H1 (cell line): ENCODE data around the gene TEX44. TPM values are rescaled to one million over a fixed set of nuclear protein-coding genes. Genes with fewer than 3 reads are reported as not detected.

Source experiments
- CTCF ChIA-PET: fragments of 300-600 bp; sonication (Branson Sonifier 250); formaldehyde crosslinking; loops from one replicate; lab custom pipeline; 2021; ENCODE audit not compliant: partially characterized antibody; lab: Charles Lee
- POLR2A ChIA-PET: fragments of 300-600 bp; sonication (Branson Sonifier 250); formaldehyde crosslinking; loops from one replicate; lab custom pipeline; 2021; ENCODE audit warnings: inconsistent platforms; ENCODE audit not compliant: partially characterized antibody; lab: Charles Lee
- DNase-seq, 2 experiments: peaks; one replicate each; pipeline versions ENCODE4 v3.0.0 to v3.0.0-alpha.2; 2010 to 2022; ENCODE audit warnings: low spot score in 2 of 2, low read depth in 1 of 2, mixed read lengths in 1 of 2
- FAIRE-seq: peaks from 2 replicates; lab custom pipeline; 2011; peaks lifted over from hg19 to GRCh38; lab: Jason Lieb, UNC
- H2AFZ ChIP-seq: 2 replicates; pipeline ENCODE4 v1.8.1; 2012; ENCODE audit warnings: low read length, inconsistent platforms
- H2AK5ac ChIP-seq: 2 replicates; pipeline ENCODE4 v1.6.1; 2013; ENCODE audit warnings: low read depth, low read length
- H2BK120ac ChIP-seq: replicated peaks from 2 replicates; pipeline ENCODE3; 2013; ENCODE audit warnings: low read depth, low read length, inconsistent platforms
- H2BK12ac ChIP-seq: 2 replicates; pipeline ENCODE4 v1.6.1; 2013; ENCODE audit warnings: low read depth, low read length
- H2BK15ac ChIP-seq: 2 replicates; pipeline ENCODE4 v1.6.1; 2013; ENCODE audit warnings: low read length
- H2BK20ac ChIP-seq: 2 replicates; pipeline ENCODE4 v1.6.1; 2013; ENCODE audit warnings: low read length
- H2BK5ac ChIP-seq: 2 replicates; pipeline ENCODE4 v1.6.1; 2013; ENCODE audit warnings: low read depth, low read length
- H3K14ac ChIP-seq: 2 replicates; pipeline ENCODE4 v1.6.1; 2013; ENCODE audit warnings: inconsistent platforms; ENCODE audit not compliant: insufficient read length
- H3K18ac ChIP-seq: 2 replicates; pipeline ENCODE4 v1.6.1; 2013; ENCODE audit warnings: low read length; ENCODE audit errors: extremely low read depth
- H3K23ac ChIP-seq: 2 replicates; pipeline ENCODE4 v1.6.1; 2013; ENCODE audit warnings: inconsistent platforms; ENCODE audit not compliant: insufficient read length
- H3K23me2 ChIP-seq: 2 replicates; pipeline ENCODE4 v1.6.1; 2013; ENCODE audit warnings: low read depth, low read length
- H3K27ac ChIP-seq: 2 replicates; pipeline ENCODE4 v1.6.1; 2011; ENCODE audit warnings: low read depth, low read length, inconsistent platforms
- H3K27me3 ChIP-seq, 4 experiments: replicated peaks in 1 of 4; 1 replicate in 1 of 4; 2 replicates in 3 of 4; pipeline versions ENCODE4 v1.6.1 to v1.8.1; 2011 to 2013; ENCODE audit warnings: low read length in 3 of 4, mild to moderate bottlenecking in 3 of 4, inconsistent platforms in 2 of 4, mixed read lengths in 2 of 4, moderate library complexity in 1 of 4; ENCODE audit not compliant: control insufficient read depth in 3 of 4, insufficient read depth in 3 of 4; ENCODE audit errors: extremely low read depth in 1 of 4
- H3K36me3 ChIP-seq, 4 experiments: 2 replicates each; pipeline versions ENCODE4 v1.6.1 to v1.8.1; 2011 to 2013; ENCODE audit warnings: mild to moderate bottlenecking in 4 of 4, low read length in 3 of 4, moderate library complexity in 2 of 4, control low read depth in 1 of 4, inconsistent platforms in 1 of 4; ENCODE audit not compliant: insufficient read depth in 4 of 4, control insufficient read depth in 2 of 4
- H3K4ac ChIP-seq: replicated peaks from 2 replicates; pipeline ENCODE3; 2013; ENCODE audit warnings: low read length, low read depth, mixed read lengths, inconsistent platforms; ENCODE audit not compliant: insufficient read length
- H3K4me1 ChIP-seq, 4 experiments: replicated peaks in 1 of 4; 1 replicate in 1 of 4; 2 replicates in 3 of 4; pipeline versions ENCODE4 v1.6.1 to v1.8.1; 2011 to 2013; ENCODE audit warnings: low read length in 3 of 4, inconsistent platforms in 2 of 4, mixed read lengths in 1 of 4; ENCODE audit not compliant: insufficient read depth in 4 of 4, control insufficient read depth in 3 of 4
- H3K4me2 ChIP-seq, 2 experiments: 2 replicates each; pipeline versions ENCODE4 v1.6.1 to v1.8.1; 2011 to 2013; ENCODE audit warnings: low read depth in 2 of 2, low read length in 2 of 2, control low read depth in 1 of 2, inconsistent platforms in 1 of 2, mild to moderate bottlenecking in 1 of 2; ENCODE audit not compliant: insufficient read depth in 1 of 2
- H3K4me3 ChIP-seq, 4 experiments: fragments of 200-600, 300-600 bp in 1 of 4; sonication (generic), shearing (Covaris generic), sonication (Bioruptor Twin) in 1 of 4; 2 replicates each; pipeline versions ENCODE4 v1.5.1 to v1.8.1; 2011 to 2016; ENCODE audit warnings: low read length in 4 of 4, low read depth in 3 of 4, control low read depth in 2 of 4, inconsistent platforms in 2 of 4, mild to moderate bottlenecking in 2 of 4, mixed read lengths in 1 of 4, moderate library complexity in 1 of 4; ENCODE audit not compliant: insufficient read depth in 2 of 4; ENCODE audit errors: extremely low read depth in 1 of 4
- H3K56ac ChIP-seq: replicated peaks from 2 replicates; pipeline ENCODE3; 2013; ENCODE audit warnings: low read depth, mild to moderate bottlenecking, mixed read lengths, low read length, inconsistent platforms; ENCODE audit not compliant: insufficient read length
- H3K79me1 ChIP-seq: 2 replicates; pipeline ENCODE4 v1.6.1; 2013; ENCODE audit warnings: low read depth, low read length, control low read depth
- H3K79me2 ChIP-seq, 2 experiments: 2 replicates each; pipeline versions ENCODE4 v1.6.1 to v1.8.1; 2012 to 2013; ENCODE audit warnings: low read length in 2 of 2, mild to moderate bottlenecking in 2 of 2, inconsistent platforms in 1 of 2; ENCODE audit not compliant: insufficient read depth in 2 of 2, control insufficient read depth in 1 of 2
- H3K9ac ChIP-seq, 4 experiments: replicated peaks in 1 of 4; 1 replicate in 1 of 4; 2 replicates in 3 of 4; pipeline versions ENCODE4 v1.6.1 to v1.8.1; 2011 to 2013; ENCODE audit warnings: low read depth in 3 of 4, low read length in 3 of 4, control low read depth in 2 of 4, mild to moderate bottlenecking in 2 of 4, moderate library complexity in 2 of 4, inconsistent platforms in 1 of 4; ENCODE audit errors: extremely low read depth in 1 of 4
- H3K9me3 ChIP-seq, 2 experiments: 2 replicates each; pipeline versions ENCODE4 v1.6.1 to v1.8.1; 2012 to 2013; ENCODE audit warnings: mild to moderate bottlenecking in 2 of 2, moderate library complexity in 2 of 2, control low read depth in 1 of 2, inconsistent platforms in 1 of 2, low read depth in 1 of 2, low read length in 1 of 2, mixed read lengths in 1 of 2; ENCODE audit not compliant: insufficient read depth in 2 of 2
- H4K20me1 ChIP-seq, 2 experiments: replicated peaks in 1 of 2; 2 replicates each; pipeline versions ENCODE3 to v1.8.1; 2011 to 2013; ENCODE audit warnings: inconsistent platforms in 2 of 2, low read length in 2 of 2, mild to moderate bottlenecking in 1 of 2; ENCODE audit not compliant: insufficient read depth in 2 of 2, control insufficient read depth in 1 of 2
- H4K5ac ChIP-seq: 2 replicates; pipeline ENCODE4 v1.6.1; 2013; ENCODE audit warnings: low read length, low read depth, mixed read lengths, inconsistent platforms; ENCODE audit not compliant: insufficient read length
- H4K8ac ChIP-seq: 2 replicates; pipeline ENCODE4 v1.8.0; 2013; ENCODE audit warnings: mild to moderate bottlenecking, moderate library complexity, low read length, inconsistent platforms; ENCODE audit not compliant: insufficient read depth; ENCODE audit errors: extremely low read depth
- H4K91ac ChIP-seq: replicated peaks from 2 replicates; pipeline ENCODE3; 2013; ENCODE audit warnings: low read length, mixed read lengths, inconsistent platforms; ENCODE audit not compliant: insufficient read length
- ASH2L ChIP-seq: fragments of 200-600, 300-600 bp; sonication (generic); IDR thresholded peaks from one replicate; pipeline ENCODE4 v1.7.1; 2017; ENCODE audit warnings: low read length
- BCL11A ChIP-seq, 2 experiments: IDR thresholded peaks; one replicate each; pipeline ENCODE4 v1.6.1; 2011; ENCODE audit warnings: low read depth in 2 of 2, low read length in 2 of 2, mild to moderate bottlenecking in 2 of 2
- CHD1 ChIP-seq: IDR thresholded peaks from 2 replicates; pipeline ENCODE4 v1.6.1; 2012; ENCODE audit warnings: low read depth, low read length, improper control_type of control experiment
- E2F6 ChIP-seq: IDR thresholded peaks from 2 replicates; pipeline ENCODE4 v1.6.1; 2012; ENCODE audit warnings: inconsistent platforms
- EP300 ChIP-seq, 2 experiments: IDR thresholded peaks; 1 replicate in 1 of 2; 2 replicates in 1 of 2; pipeline ENCODE4 v1.6.1; 2011 to 2012; ENCODE audit warnings: low read depth in 2 of 2, low read length in 2 of 2, mild to moderate bottlenecking in 2 of 2, borderline replicate concordance in 1 of 2, inconsistent platforms in 1 of 2, moderate library complexity in 1 of 2
- JUND ChIP-seq: IDR thresholded peaks from 2 replicates; pipeline ENCODE4 v1.6.1; 2011; ENCODE audit warnings: mild to moderate bottlenecking, improper control_type of control experiment, low read length
- KDM5A ChIP-seq: fragments of 200-600 bp; IDR thresholded peaks from 2 replicates; pipeline ENCODE4 v1.7.1; 2012; ENCODE audit warnings: mild to moderate bottlenecking, low read length, inconsistent platforms, mixed read lengths
- MAX ChIP-seq: IDR thresholded peaks from 2 replicates; pipeline ENCODE4 v1.6.1; 2012; ENCODE audit warnings: inconsistent platforms
- NANOG ChIP-seq: IDR thresholded peaks from 2 replicates; pipeline ENCODE4 v1.6.1; 2011; ENCODE audit warnings: low read length, low read depth, mild to moderate bottlenecking, inconsistent platforms; ENCODE audit not compliant: insufficient read depth, poor library complexity, severe bottlenecking
- NRF1 ChIP-seq: IDR thresholded peaks from 2 replicates; pipeline ENCODE4 v1.6.1; 2011; ENCODE audit warnings: mild to moderate bottlenecking, low read depth, low read length, improper control_type of control experiment
- SIRT6 ChIP-seq: IDR thresholded peaks from one replicate; pipeline ENCODE4 v1.7.1; 2012; ENCODE audit warnings: low read length, inconsistent platforms
- WGBS, 2 experiments: shearing (Covaris generic) in 1 of 2; methylation state at CpG; one replicate each; pipeline versions ENCODE4 v1.1.6 to v1.1.7; 2013 to 2015; ENCODE audit warnings: low lambda C conversion rate in 2 of 2, mixed read lengths in 2 of 2, inconsistent platforms in 1 of 2, low coverage in 1 of 2, missing lambda C conversion rate in 1 of 2; ENCODE audit not compliant: insufficient replicate concordance in 2 of 2, insufficient coverage in 1 of 2, insufficient read length in 1 of 2; ENCODE audit errors: extremely low coverage in 1 of 2, missing lambda C conversion rate in 1 of 2; 5-methylcytosine and 5-hydroxymethylcytosine counted together
- polyA plus RNA-seq, 7 experiments: library from polyadenylated mRNA; depleted of rRNA in 3 of 7; stranded (reverse) in 5 of 7; unstranded in 2 of 7; fragments of >200 nt in 5 of 7; fragments of 200-250 nt in 2 of 7; gene quantifications; 1 replicate in 5 of 7; 2 replicates in 1 of 7; 4 replicates in 1 of 7; pipeline versions ENCODE4 v1.2.1 to v1.2.3, GENCODE V29; 2011 to 2013; ENCODE audit warnings: missing spikeins in 2 of 7, mixed read lengths in 2 of 7
- total RNA-seq: library from RNA; stranded (reverse); fragmentation: NEBNext Ultra II Directional; extraction: Animal tissue kit (Norgen Biotek cat#: 25700); gene quantifications from 2 replicates; pipeline ENCODE4 v1.2.1, GENCODE V29; 2021

Gene TEX44
- total and polyA plus RNA-seq, 2 of the 8 experiments (the other 6 are each of a cell fraction or from before 2014, with no cell fraction given): not detected

GRCh38 chr2:231573698-231574421, 18.8 kb upstream of the TEX44 start:
- H3K9me3 ChIP-seq: no peaks in the 10 kb centered on the region
- H4K20me1 ChIP-seq: no peaks in the 10 kb centered on the region
- peak overlapping the region; percentile 99 for H3K18ac ChIP-seq
- H4K91ac ChIP-seq: peak overlapping the region; percentile 100
- H2BK15ac ChIP-seq: peak overlapping the region; percentile 100
- peak overlapping the region; percentile 100 for H3K4ac ChIP-seq
- no peaks in the 10 kb centered on the region for H3K27me3 ChIP-seq
- no peak overlapping the region for H3K23ac ChIP-seq
- H3K56ac ChIP-seq: no peak overlapping the region
- POLR2A ChIA-PET: interaction anchor here (0.8 to 1.9 kb wide), 8 partner anchors 10 to 40 kb away, joined by 3 to 7 read pairs (median 5); no protein-coding TSS in a partner anchor
- peak overlapping the region; percentile 100 for H2BK120ac ChIP-seq
- FAIRE-seq: no peak
- H3K14ac ChIP-seq: peak overlapping the region; percentile 34
- H4K8ac ChIP-seq: peak overlapping the region; percentile 96
- H3K36me3 ChIP-seq: no peaks in the 10 kb centered on the region
- peaks cover 1% of the 10 kb centered on the region for H3K23me2 ChIP-seq
- peak overlapping the region in 1 of 4 experiments; percentile 25; a peak in 1 of 8 replicates for H3K4me3 ChIP-seq
- DNase-seq: no peak
- no peak overlapping the region for H2AFZ ChIP-seq
- peak overlapping the region; percentile 100 for H2BK20ac ChIP-seq
- H3K4me2 ChIP-seq: peak overlapping the region; percentile 26 to 55; a peak in 2 of 4 replicates
- peak overlapping the region; percentile 98 for H2BK5ac ChIP-seq
- 59% methylated on average over 10 of the region's 15 CpGs; no CpG with 5 or more reads in 1 of the 2 experiments for WGBS, 2 experiments
- H2AK5ac ChIP-seq: peak overlapping the region; percentile 98; the same call in 1 of the 2 replicates
- H3K9ac ChIP-seq: 0 out of 7 replicates have a peak overlapping the region, but pooled peaks of 2 of the 4 experiments have one; percentile 40 to 64
- H3K79me2 ChIP-seq: no peaks in the 10 kb centered on the region
- CTCF ChIA-PET: interaction anchor here (0.6 to 16.1 kb wide), 8 partner anchors 9 to 102 kb away, joined by 3 to 368 read pairs (median 8); partner anchors contain the start of gene TEX44
- peak overlapping the region; percentile 96 for H3K27ac ChIP-seq
- H4K5ac ChIP-seq: peak overlapping the region; percentile 100
- H2BK12ac ChIP-seq: peak overlapping the region; percentile 99
- H3K79me1 ChIP-seq: no peaks in the 10 kb centered on the region
- H3K4me1 ChIP-seq: peaks cover 3 to 41% (median 24%) of the 10 kb centered on the region in 4 experiments
- TF ChIP-seq NRF1 (no peak), SIRT6 (no peak), CHD1 (no peak), ASH2L (peak; percentile 67), KDM5A (no peak), BCL11A (IDR thresholded peaks at IDR 0.05; ENCODE audit: low read depth in 2 of 2, low read length in 2 of 2) (no peak), MAX (peak; percentile 70), JUND (no peak), EP300 (IDR thresholded peaks at IDR 0.05; ENCODE audit: borderline replicate concordance in 1 of 2, low read depth in 2 of 2, low read length in 2 of 2) (peak in 1 of 2 experiments; percentile 7; a peak in 1 of 3 replicates), NANOG (no peak), E2F6 (peak; percentile 63; the same call in 1 of the 2 replicates)
